ENCODE results near the gene HJV. TPM values are rescaled to one million over a fixed set of nuclear protein-coding genes. Genes with fewer than 3 reads are reported as not detected.

HJV gene
- total and polyA plus RNA-seq, 2 of the 13 experiments (the other 11 are each of a cell fraction or from before 2014, with no cell fraction given) = 0.18 TPM; not detected in 1

DNA sequence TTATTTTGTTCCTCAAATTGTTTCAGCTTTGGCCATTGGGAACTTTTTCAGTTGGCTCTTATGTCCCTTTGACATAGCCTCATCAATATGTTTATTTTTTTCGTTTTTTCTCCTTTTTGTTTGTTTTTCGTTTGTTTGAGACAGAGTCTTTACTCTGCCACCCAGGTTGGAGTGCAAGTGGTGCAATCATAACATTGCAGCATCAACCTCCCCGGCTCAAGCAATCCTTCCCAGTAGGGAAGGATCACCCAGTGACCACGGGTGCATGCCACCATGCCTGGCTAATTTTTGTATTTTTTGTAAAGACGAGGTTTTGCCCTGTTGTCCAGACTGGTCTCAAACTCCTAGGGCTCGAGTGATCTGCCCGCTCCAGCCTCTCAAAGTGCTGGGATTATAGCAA lies 49.0 kb downstream of the HJV start (continued):
- TF ChIP-seq, protein P1, sequence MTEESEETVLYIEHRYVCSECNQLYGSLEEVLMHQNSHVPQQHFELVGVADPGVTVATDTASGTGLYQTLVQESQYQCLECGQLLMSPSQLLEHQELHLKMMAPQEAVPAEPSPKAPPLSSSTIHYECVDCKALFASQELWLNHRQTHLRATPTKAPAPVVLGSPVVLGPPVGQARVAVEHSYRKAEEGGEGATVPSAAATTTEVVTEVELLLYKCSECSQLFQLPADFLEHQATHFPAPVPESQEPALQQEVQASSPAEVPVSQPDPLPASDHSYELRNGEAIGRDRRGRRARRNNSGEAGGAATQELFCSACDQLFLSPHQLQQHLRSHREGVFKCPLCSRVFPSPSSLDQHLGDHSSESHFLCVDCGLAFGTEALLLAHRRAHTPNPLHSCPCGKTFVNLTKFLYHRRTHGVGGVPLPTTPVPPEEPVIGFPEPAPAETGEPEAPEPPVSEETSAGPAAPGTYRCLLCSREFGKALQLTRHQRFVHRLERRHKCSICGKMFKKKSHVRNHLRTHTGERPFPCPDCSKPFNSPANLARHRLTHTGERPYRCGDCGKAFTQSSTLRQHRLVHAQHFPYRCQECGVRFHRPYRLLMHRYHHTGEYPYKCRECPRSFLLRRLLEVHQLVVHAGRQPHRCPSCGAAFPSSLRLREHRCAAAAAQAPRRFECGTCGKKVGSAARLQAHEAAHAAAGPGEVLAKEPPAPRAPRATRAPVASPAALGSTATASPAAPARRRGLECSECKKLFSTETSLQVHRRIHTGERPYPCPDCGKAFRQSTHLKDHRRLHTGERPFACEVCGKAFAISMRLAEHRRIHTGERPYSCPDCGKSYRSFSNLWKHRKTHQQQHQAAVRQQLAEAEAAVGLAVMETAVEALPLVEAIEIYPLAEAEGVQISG (CRISPR knock-in tag; IDR thresholded peaks at IDR 0.05) = peak; percentile 44; the same call in 1 of the 2 replicates
- TF ChIP-seq PHF21A (CRISPR knock-in tag; IDR thresholded peaks at IDR 0.05) (0 out of 2 replicates have a peak, but pooled peaks have one; percentile 31), ZNF432 (CRISPR knock-in tag; IDR thresholded peaks at IDR 0.05; ENCODE audit: borderline replicate concordance) (no peak), ZNF235 (CRISPR knock-in tag; IDR thresholded peaks at IDR 0.05; ENCODE audit: borderline replicate concordance) (no peak), CEBPG (CRISPR knock-in tag; IDR thresholded peaks at IDR 0.05) (peak; percentile 93), KLF16 (CRISPR knock-in tag; IDR thresholded peaks at IDR 0.05) (peak in 1 of 2 experiments; percentile 53; a peak in 1 of 4 replicates), NR2C2 (CRISPR knock-in tag; IDR thresholded peaks at IDR 0.05; ENCODE audit: borderline replicate concordance) (peak; percentile 55; the same call in 1 of the 2 replicates), ETV5 (CRISPR knock-in tag; IDR thresholded peaks at IDR 0.05; ENCODE audit: borderline replicate concordance) (peak; percentile 14; the same call in 1 of the 2 replicates), KDM6A (CRISPR knock-in tag; IDR thresholded peaks at IDR 0.05; ENCODE audit: low read depth) (peak; percentile 36; the same call in 1 of the 2 replicates), FOXK1 (CRISPR knock-in tag; IDR thresholded peaks at IDR 0.05; ENCODE audit: borderline replicate concordance, low read depth) (peak; percentile 78; the same call in 1 of the 2 replicates), ZNF644 (CRISPR knock-in tag; IDR thresholded peaks at IDR 0.05; ENCODE audit: low read depth) (peak; percentile 88)
- TF ChIP-seq, protein P2, sequence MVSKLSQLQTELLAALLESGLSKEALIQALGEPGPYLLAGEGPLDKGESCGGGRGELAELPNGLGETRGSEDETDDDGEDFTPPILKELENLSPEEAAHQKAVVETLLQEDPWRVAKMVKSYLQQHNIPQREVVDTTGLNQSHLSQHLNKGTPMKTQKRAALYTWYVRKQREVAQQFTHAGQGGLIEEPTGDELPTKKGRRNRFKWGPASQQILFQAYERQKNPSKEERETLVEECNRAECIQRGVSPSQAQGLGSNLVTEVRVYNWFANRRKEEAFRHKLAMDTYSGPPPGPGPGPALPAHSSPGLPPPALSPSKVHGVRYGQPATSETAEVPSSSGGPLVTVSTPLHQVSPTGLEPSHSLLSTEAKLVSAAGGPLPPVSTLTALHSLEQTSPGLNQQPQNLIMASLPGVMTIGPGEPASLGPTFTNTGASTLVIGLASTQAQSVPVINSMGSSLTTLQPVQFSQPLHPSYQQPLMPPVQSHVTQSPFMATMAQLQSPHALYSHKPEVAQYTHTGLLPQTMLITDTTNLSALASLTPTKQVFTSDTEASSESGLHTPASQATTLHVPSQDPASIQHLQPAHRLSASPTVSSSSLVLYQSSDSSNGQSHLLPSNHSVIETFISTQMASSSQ (IDR thresholded peaks at IDR 0.05; ENCODE audit: low read depth) = no peak
- TF ChIP-seq, protein P2 (CRISPR knock-in tag; IDR thresholded peaks at IDR 0.05; ENCODE audit: borderline replicate concordance) = no peak
- TF ChIP-seq, protein P3, sequence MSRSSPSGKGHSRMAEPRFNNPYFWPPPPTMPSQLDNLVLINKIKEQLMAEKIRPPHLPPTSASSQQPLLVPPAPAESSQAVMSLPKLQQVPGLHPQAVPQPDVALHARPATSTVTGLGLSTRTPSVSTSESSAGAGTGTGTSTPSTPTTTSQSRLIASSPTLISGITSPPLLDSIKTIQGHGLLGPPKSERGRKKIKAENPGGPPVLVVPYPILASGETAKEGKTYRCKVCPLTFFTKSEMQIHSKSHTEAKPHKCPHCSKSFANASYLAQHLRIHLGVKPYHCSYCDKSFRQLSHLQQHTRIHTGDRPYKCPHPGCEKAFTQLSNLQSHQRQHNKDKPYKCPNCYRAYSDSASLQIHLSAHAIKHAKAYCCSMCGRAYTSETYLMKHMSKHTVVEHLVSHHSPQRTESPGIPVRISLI (CRISPR knock-in tag; IDR thresholded peaks at IDR 0.05; ENCODE audit: borderline replicate concordance) = peak; percentile 90
- TF ChIP-seq, protein P4, sequence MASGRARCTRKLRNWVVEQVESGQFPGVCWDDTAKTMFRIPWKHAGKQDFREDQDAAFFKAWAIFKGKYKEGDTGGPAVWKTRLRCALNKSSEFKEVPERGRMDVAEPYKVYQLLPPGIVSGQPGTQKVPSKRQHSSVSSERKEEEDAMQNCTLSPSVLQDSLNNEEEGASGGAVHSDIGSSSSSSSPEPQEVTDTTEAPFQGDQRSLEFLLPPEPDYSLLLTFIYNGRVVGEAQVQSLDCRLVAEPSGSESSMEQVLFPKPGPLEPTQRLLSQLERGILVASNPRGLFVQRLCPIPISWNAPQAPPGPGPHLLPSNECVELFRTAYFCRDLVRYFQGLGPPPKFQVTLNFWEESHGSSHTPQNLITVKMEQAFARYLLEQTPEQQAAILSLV (CRISPR knock-in tag; IDR thresholded peaks at IDR 0.05; ENCODE audit: borderline replicate concordance) = no peak
- TF ChIP-seq, protein P5, sequence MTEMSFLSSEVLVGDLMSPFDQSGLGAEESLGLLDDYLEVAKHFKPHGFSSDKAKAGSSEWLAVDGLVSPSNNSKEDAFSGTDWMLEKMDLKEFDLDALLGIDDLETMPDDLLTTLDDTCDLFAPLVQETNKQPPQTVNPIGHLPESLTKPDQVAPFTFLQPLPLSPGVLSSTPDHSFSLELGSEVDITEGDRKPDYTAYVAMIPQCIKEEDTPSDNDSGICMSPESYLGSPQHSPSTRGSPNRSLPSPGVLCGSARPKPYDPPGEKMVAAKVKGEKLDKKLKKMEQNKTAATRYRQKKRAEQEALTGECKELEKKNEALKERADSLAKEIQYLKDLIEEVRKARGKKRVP (CRISPR knock-in tag; IDR thresholded peaks at IDR 0.05) = peak in 1 of 2 experiments; percentile 87; a peak in 2 of 4 replicates
- TF ChIP-seq, protein P6, sequence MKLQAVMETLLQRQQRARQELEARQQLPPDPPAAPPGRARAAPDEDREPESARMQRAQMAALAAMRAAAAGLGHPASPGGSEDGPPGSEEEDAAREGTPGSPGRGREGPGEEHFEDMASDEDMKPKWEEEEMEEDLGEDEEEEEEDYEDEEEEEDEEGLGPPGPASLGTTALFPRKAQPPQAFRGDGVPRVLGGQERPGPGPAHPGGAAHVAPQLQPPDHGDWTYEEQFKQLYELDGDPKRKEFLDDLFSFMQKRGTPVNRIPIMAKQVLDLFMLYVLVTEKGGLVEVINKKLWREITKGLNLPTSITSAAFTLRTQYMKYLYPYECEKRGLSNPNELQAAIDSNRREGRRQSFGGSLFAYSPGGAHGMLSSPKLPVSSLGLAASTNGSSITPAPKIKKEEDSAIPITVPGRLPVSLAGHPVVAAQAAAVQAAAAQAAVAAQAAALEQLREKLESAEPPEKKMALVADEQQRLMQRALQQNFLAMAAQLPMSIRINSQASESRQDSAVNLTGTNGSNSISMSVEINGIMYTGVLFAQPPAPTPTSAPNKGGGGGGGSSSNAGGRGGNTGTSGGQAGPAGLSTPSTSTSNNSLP (IDR thresholded peaks at IDR 0.05; ENCODE audit: low read depth, low read length) = peak; percentile 21; the same call in 1 of the 2 replicates
